Right cardiac atrium (tissue), 5 donors: ENCODE data around the gene DNMT1. TPM values are rescaled to one million over a fixed set of nuclear protein-coding genes. Genes with fewer than 3 reads are reported as not detected.

Source experiments
- ATAC-seq, 2 donors: fragments of 200-7000 bp; cut with Tn5 transposase; one replicate each; pipeline versions ENCODE4 v1.8.0 to v1.9.1; 2020; ENCODE audit warnings: moderate library complexity in 2 of 2, mild to moderate bottlenecking in 1 of 2
- DNase-seq, 3 donors: peaks; one replicate each; pipeline ENCODE4 v3.0.0-alpha.2; 2020
- H3K27ac ChIP-seq: one replicate; pipeline ENCODE4 v1.5.1; 2013; ENCODE audit warnings: mild to moderate bottlenecking, low read length, control low read depth, moderate library complexity
- H3K27me3 ChIP-seq: one replicate; pipeline ENCODE4 v1.6.1; 2013; ENCODE audit not compliant: control insufficient read depth, insufficient read depth
- H3K4me1 ChIP-seq: one replicate; pipeline ENCODE4 v1.6.1; 2013; ENCODE audit warnings: low read length; ENCODE audit not compliant: control insufficient read depth, insufficient read depth
- H3K4me3 ChIP-seq: one replicate; pipeline ENCODE4 v1.5.1; 2013; ENCODE audit warnings: low read length, control low read depth
- H3K9me3 ChIP-seq: one replicate; pipeline ENCODE4 v1.6.1; 2013; ENCODE audit warnings: low read length; ENCODE audit not compliant: control insufficient read depth
- WGBS: extraction: QIAGEN DNeasy Blood & Tissue Kit; methylation state at CpG from one replicate; pipeline ENCODE4 v1.1.7; 2013; 5-methylcytosine and 5-hydroxymethylcytosine counted together
- intact Hi-C, 4 donors: fragments of 100-400 bp; cut with DNase I; formaldehyde crosslinking; loops; one replicate each; pipeline versions ENCODE4 v1.11.0 to v1.14.0; 2022 to 2023
- polyA plus RNA-seq: library from polyadenylated mRNA; stranded (reverse); fragments of 200-250 nt; gene quantifications from one replicate; pipeline ENCODE4 v1.2.3, GENCODE V29; 2013
- total RNA-seq, 4 donors: library from RNA; stranded (reverse); fragmentation: NEBNext Ultra II Directional; extraction: Animal tissue kit (Norgen Biotek cat#: 25700); gene quantifications; one replicate each; pipeline ENCODE4 v1.2.1, GENCODE V29; 2021
- donor health status: healthy with polysubstance abuse.
- donor health status: DM: no; HTN: yes; CAD: no.
- donor health status: DM: no; HTN: no; CAD: no.
- donor health status: DM: no; HTN: yes; CAD: no; lungs with severe emphysema.
- donor health status: DM: yes; HTN: yes; CAD: no.

Gene DNMT1
- total and polyA plus RNA-seq, 5 donors: 19.3 to 37.2 (median 27.2) TPM

DNA sequence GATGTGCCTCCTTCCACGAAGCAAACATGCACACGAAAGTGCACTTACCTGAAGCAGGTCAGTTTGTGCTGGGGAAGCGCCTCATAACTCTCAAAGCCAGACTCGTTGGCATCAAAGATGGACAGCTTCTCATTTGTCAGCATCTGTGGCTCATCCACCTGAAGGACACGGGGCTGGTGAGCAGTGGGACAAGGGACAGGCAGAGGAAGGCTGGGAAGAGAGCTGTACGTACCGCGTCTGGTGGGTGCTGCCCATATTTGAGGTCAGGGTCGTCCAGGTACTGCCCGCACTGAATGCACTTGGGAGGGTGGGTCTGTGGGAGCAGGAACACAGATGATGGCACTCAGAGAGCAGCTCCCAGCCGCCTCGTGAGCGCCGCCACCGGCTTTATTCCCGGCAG lies 35.1 kb downstream of the DNMT1 start:
- Histone ChIP-seq H3K27me3 (no peaks in the 10 kb centered on the region), H3K9me3 (no peaks in the 10 kb centered on the region), H3K27ac (no peak overlapping the region), H3K4me3 (no peak overlapping the region), H3K4me1 (no peaks in the 10 kb centered on the region)
- ATAC-seq (no peak), DNase-seq (no peak)
- WGBS: 94% methylated on average over 16 of the region's 16 CpGs
- intact Hi-C loops: no loop called here

DNA sequence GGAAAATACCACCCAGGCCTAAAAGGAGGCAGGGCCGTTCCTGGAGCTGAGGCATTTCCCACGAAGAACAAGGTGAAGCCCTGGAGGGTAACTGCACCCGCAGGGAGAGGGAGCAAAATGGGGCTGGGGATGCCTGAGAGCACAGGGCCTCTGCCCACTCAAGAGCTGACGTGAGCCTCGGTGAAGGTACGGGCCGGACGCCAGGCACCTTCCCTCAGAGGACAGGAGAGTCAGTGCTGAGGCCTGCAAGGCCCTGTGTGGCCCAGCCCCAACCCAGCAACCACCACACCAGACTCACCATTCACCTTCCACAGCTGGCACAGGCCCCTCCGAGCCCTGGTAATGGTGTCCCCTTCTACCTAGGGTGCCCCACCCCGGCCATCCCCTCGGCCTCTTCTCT lies 36.3 kb downstream of the DNMT1 start:
- H3K4me3 ChIP-seq: no peak overlapping the region
- no peak overlapping the region for H3K27ac ChIP-seq
- DNase-seq (no peak), ATAC-seq (peak in 1 of 2 donors; percentile 20)
- no peaks in the 10 kb centered on the region for H3K9me3 ChIP-seq
- H3K27me3 ChIP-seq: no peaks in the 10 kb centered on the region
- intact Hi-C loops: no loop called here
- WGBS: 95% methylated on average over 11 of the region's 11 CpGs
- no peaks in the 10 kb centered on the region for H3K4me1 ChIP-seq

DNA sequence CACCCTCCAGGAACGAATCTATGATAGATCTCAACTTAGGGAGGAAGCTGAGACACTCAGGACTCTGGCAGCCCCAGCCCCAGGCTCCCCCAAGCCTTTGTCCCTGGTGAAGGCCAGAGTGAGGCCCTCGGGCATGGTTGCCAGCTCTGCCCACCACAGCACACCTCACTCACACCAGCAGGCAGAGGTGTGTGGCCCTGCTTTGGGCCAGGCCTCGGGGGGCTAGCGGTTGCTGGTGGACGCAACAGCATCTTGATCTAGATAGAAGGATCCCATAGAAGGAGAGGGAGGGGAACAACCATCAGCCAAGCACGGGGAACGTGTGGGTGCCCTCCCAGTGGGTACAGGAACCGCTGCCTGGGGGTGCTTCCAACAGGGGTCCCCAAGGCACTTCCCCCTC lies 36.7 kb downstream of the DNMT1 start:
- intact Hi-C loops: no loop called here
- Histone ChIP-seq H3K27me3 (no peaks in the 10 kb centered on the region), H3K9me3 (no peaks in the 10 kb centered on the region), H3K4me3 (no peak overlapping the region), H3K4me1 (no peaks in the 10 kb centered on the region), H3K27ac (no peak overlapping the region)
- DNase-seq (no peak), ATAC-seq (peak in 1 of 2 donors; percentile 19)
- WGBS: 93% methylated on average over 8 of the region's 8 CpGs

DNA sequence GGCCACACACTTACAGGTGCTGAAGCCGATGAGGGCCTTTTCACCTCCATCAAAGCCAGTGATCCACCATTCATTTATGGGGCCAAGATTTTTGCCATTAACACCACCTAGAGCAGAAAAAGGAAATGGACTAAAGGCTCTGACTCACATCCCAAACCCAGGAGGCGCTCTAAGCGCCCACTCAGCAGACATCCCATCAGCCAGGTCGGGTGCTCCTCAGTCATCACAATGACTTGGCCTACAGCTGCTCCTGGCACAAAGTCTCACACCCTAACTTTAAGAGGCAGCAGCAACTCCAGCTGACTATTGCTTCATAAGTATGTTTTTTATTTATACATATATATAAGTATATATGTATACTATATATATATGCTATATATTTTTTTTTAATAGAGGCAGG lies 38.9 kb downstream of the DNMT1 start:
- Histone ChIP-seq H3K4me3 (no peak overlapping the region), H3K27ac (no peak overlapping the region), H3K27me3 (no peaks in the 10 kb centered on the region), H3K9me3 (no peaks in the 10 kb centered on the region), H3K4me1 (no peaks in the 10 kb centered on the region)
- intact Hi-C loops: no loop called here
- DNase-seq (no peak), ATAC-seq (no peak)
- 89% methylated on average over 4 of the region's 4 CpGs for WGBS

DNA sequence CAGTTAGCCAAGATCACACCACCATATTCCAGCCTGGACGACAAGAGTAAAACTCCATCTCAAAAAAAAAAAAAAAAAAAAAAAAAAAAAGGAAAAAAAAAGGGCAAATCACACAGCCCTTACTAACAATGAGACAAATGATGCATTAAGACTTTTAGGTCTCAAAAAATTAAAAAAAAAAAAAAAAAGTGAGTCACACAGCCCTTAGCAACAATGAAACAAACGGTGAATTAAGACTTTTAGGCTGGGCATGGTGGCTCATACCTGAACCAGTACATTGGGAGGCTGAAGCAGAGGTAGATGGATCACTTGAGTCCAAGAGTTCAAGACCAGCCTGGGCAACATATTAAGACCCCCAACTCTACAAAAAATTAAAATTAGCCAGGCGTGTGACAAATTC lies 42.7 kb downstream of the DNMT1 start:
- H3K4me1 ChIP-seq: no peaks in the 10 kb centered on the region
- DNase-seq: no peak
- intact Hi-C loops: no loop called here
- WGBS: 93% methylated on average over 3 of the region's 3 CpGs
- no peak for ATAC-seq
- H3K4me3 ChIP-seq: no peak overlapping the region
- no peaks in the 10 kb centered on the region for H3K9me3 ChIP-seq
- no peak overlapping the region for H3K27ac ChIP-seq
- H3K27me3 ChIP-seq: no peaks in the 10 kb centered on the region

DNA sequence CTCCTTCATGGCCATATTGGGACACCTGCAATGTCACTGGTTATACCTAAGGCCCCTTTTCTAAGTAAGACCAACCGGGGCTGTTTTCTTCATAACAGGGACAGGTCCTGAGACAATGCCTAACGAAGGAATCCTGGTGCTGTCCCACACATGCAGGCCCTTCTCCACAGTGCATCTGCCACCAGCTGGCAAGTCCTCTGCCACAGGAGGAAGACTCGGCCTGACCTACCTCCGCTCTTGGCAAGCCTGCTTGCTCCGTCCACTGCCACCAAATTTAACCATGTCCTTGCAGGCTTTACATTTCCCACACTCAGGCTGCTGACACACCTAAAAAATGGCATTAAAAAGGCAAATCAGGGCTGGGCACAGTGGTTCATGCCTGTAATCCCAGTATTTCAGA lies 43.2 kb downstream of the DNMT1 start:
- Histone ChIP-seq H3K4me3 (no peak overlapping the region), H3K9me3 (no peaks in the 10 kb centered on the region), H3K4me1 (no peaks in the 10 kb centered on the region), H3K27ac (no peak overlapping the region), H3K27me3 (no peaks in the 10 kb centered on the region)
- 82% methylated on average over 5 of the region's 5 CpGs for WGBS
- DNase-seq: no peak
- ATAC-seq: no peak
- intact Hi-C loops: no loop called here

DNA sequence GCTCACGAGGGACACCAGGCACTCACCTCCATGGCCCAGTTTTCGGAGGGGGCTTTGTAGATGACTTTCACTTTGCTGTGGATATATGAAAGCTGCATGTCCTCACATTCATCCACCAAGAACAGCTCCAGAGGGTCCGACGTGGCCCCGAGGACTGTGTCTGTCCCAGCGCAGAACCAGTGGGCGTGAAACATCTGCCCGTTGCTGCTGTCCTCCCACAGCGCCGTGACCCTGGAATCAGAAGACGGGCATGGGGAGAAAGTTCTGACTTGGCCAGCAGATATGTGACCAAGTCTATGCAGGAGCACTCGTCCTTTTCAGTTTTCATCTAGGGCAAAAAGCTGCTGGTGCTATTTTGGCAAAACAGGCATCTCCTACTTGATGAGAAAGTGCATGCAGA lies 45.3 kb downstream of the DNMT1 start:
- Histone ChIP-seq H3K27me3 (no peaks in the 10 kb centered on the region), H3K4me3 (no peak overlapping the region), H3K9me3 (no peaks in the 10 kb centered on the region), H3K27ac (no peak overlapping the region), H3K4me1 (no peaks in the 10 kb centered on the region)
- DNase-seq: no peak
- no peak for ATAC-seq
- WGBS: 95% methylated on average over 12 of the region's 12 CpGs
- intact Hi-C loops: no loop called here

DNA sequence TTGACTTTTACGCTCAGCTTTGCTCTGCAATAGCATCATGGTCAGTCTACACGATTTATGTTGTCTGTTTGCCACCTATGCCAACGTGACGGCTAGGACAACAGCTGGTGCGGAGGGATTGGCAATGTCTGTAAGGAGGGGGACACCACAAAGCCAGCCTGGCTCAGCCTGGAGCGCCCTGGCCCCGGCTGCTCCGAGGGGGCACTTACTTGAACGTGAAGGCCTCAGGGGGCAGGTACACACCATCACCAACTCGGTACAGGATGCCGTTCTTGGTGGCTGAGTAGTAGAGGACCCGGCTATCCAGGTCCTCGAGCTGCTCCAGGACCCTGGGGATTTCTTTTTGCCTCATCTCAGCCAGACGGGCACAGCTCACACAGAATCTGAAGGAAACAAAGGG lies 48.6 kb downstream of the DNMT1 start:
- no peaks in the 10 kb centered on the region for H3K9me3 ChIP-seq
- H3K4me3 ChIP-seq: no peak overlapping the region
- no peak overlapping the region for H3K27ac ChIP-seq
- no peaks in the 10 kb centered on the region for H3K27me3 ChIP-seq
- ATAC-seq (no peak), DNase-seq (no peak)
- no peaks in the 10 kb centered on the region for H3K4me1 ChIP-seq
- WGBS: 96% methylated on average over 14 of the region's 14 CpGs
- intact Hi-C loops: no loop called here

DNA sequence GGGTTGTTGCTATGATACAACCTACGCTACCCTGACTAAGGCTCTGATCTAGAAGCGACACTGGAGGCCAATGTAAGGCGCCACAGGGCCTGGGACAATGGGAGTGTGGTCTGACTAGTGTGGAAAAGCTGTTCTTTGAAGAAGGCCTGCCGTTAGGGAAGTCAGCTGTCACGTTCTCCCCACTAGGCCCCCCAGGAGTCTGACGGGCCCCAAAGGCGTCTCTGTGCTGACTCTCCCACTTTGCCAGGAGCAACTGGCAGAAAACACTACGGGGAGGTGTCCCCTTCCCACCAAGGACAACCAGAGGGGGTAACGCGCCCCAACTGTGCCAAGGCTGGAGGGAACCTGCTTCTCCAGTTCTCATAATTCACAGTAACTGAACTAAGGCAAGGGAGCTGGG lies 49.7 kb downstream of the DNMT1 start:
- Histone ChIP-seq H3K9me3 (no peaks in the 10 kb centered on the region), H3K27ac (no peak overlapping the region), H3K27me3 (no peaks in the 10 kb centered on the region), H3K4me3 (no peak overlapping the region), H3K4me1 (no peaks in the 10 kb centered on the region)
- intact Hi-C loops: no loop called here
- no peak for ATAC-seq
- 94% methylated on average over 10 of the region's 10 CpGs for WGBS
- DNase-seq: peak in 1 of 3 donors; percentile 0

DNA sequence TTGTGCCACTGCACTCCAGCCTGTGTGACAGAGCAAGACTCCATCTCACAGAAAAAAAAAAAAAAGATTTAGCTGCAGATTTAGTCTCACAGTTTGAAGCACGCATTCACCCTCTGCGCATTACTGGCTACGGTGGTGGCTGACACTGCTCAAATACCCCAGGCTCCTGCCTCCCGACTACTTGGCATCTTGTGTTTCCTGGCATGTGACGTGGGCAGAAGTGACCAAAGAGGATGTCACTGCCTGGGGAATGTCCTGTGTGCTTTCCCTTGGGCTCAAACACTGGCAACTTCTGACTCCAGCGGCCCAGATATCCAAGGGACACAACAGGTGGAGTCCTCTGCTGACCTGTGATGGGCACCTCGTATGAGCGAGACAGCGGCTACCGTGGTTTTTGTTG lies 50.4 kb downstream of the DNMT1 start:
- H3K27ac ChIP-seq: no peak overlapping the region
- no peak overlapping the region for H3K4me3 ChIP-seq

DNA sequence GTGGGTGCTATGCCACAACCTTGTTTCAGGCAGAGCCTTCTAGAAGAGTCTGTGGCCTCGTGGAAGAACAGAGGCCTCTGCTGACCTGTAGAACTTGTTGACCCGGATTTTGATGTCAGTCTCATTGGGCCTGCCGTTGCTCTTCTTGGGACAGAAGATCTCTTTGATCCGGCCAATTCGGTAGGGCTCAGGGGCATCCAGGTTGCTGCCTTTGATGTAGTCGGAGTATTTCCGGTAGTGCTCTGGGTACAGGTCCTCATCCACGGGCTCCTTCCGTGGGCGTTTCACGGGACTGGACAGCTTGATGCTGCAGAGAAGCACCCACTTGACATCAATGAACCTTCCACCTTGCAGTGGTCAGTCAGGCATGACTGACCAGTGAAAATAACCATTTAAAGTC lies 51.1 kb downstream of the DNMT1 start:
- Histone ChIP-seq H3K4me1 (no peaks in the 10 kb centered on the region), H3K27ac (no peak overlapping the region), H3K4me3 (no peak overlapping the region), H3K9me3 (no peaks in the 10 kb centered on the region), H3K27me3 (no peaks in the 10 kb centered on the region)
- no peak for ATAC-seq
- intact Hi-C loops: no loop called here
- DNase-seq: peak in 1 of 3 donors; percentile 16
- 90% methylated on average over 11 of the region's 11 CpGs for WGBS

More for the DNA sequence above, 50.4 kb downstream of the DNMT1 start:
- no peaks in the 10 kb centered on the region for H3K4me1 ChIP-seq
- peak in 1 of 3 donors; percentile 14 for DNase-seq
- H3K9me3 ChIP-seq: no peaks in the 10 kb centered on the region
- no peaks in the 10 kb centered on the region for H3K27me3 ChIP-seq
- intact Hi-C loops: no loop called here
- ATAC-seq: no peak
- WGBS: 90% methylated on average over 10 of the region's 10 CpGs

DNA sequence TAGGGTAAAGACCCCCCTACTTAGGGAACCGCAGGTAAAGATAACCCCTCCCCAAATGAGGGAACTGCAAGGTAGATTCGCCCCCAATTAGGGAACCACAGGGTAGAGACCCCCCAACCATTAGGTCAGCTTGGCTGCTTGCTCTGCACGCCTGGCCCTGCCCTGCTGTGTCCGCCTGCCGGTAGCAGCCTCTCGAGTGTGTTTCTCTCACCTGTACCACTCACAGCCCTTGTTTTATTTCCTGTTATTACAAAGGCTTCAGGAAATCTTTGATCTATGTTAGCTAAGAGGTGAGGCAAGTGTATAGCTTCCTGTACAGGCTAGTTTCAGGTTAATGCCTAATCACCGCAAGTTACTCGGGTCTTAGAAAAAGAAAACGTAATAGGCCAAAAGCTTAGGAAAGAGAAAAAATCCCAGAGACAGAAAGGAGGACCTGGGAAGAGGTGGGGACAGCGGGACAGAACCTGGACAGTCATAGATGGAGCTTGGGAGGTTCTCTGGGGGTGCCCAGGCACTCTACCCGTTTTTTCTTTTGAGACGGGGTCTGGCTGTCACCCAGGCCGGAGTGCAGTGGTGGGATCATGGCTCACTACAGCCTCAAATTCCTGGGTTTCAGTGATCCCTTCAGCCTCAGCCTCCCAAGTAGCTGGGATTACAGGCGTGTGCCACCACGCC lies 51.9 kb downstream of the DNMT1 start:
- DNase-seq: no peak
- ATAC-seq: no peak
- no peaks in the 10 kb centered on the region for H3K27me3 ChIP-seq
- intact Hi-C loops: no loop called here
- H3K9me3 ChIP-seq: no peaks in the 10 kb centered on the region
- no peaks in the 10 kb centered on the region for H3K4me1 ChIP-seq
- no peak overlapping the region for H3K27ac ChIP-seq
- no peak overlapping the region for H3K4me3 ChIP-seq
- 90% methylated on average over 15 of the region's 15 CpGs for WGBS
